ENCODE results near the gene KCNH6.

Gene KCNH6

DNA sequence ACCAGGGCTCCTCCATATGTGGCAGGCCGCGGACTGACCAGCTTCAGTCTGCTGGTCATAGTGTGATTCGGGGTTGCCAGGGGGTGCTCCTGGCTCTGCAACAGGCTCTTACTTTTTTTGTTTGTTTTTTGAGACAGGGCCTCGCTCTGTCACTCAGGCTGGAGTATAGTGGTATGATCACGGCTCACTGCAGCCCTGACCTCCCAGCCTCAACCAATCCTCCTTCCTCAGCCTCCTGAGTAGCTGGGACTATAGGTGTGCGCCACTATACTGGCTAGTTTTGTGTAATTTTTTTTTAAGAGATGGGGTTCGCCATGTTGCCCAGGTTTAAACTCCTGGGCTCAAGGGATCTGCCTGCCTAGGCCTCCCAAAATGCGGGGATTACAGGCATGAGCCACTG lies 11.8 kb upstream of the KCNH6 start:
- DNase-seq (ENCODE audit: low read depth in 2 of 2), result no peak

DNA sequence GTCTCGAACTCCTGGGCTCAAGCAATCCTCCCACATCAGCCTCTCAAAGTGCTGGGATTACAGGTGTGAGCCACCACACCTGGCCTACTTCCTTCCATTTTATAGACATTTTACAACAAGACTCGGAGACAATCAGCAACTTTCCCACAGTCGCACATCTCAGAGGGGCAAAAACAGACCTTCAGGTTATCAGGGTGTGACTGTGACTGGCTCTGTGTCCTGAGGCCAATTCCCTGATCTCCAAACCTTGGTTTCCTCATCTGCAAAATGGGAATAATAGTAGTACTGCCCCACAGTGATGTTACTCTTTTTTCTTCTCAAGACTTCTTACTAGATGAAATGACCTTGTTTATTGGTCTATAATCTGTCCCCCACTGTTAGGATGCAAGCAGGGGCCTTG lies 10.8 kb upstream of the KCNH6 start:
- DNase-seq (ENCODE audit: low read depth in 2 of 2), result no peak

DNA sequence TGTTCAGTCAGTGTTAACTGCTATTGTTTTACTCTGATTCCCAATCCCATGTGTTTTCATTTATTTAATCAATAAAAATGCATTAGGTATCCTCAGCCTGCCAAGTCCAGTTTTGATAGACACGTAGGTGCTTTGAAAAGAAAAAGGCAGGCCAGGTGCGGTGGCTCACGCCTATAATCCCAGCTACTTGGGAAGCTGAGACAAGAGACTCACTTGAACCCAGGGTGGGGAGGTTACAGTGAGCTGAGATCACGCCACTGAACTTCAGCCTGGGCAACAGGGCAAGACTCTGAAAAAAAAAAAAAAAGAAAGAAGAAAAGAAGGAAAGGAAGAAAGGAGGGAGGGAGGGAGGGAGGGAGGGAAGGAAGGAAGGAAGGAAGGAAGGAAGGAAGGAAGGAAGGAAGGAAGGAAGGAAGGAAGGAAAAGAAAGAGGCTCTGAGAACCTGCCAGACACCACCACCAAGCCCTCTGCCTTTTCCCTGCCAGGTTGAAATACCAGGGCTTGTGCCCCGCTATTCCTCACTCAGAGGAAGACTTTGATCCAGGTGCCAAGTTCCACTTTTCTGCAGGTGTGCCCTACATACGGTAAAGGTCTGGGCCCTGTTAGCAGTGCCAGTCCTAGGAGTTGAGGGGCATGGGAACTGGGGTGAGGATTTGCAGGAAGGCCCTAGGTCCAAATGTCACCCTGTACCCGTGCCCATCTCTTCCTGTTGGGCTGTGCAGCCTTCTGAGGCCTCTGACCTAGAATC lies 10.1 kb upstream of the KCNH6 start:
- DNase-seq (ENCODE audit: low read depth in 2 of 2), result no peak

- DNase-seq (ENCODE audit: low read depth in 2 of 2), result no peak
These were observed 8.7 kb upstream of the KCNH6 start for GRCh38 chr17:63514477-63514876.

GRCh38 chr17:63514974-63515373 lies 8.2 kb upstream of the KCNH6 start:
- no peak for DNase-seq (ENCODE audit: low read depth in 2 of 2)

- DNase-seq (ENCODE audit: low read depth in 2 of 2), result no peak
These were observed 7.7 kb upstream of the KCNH6 start for GRCh38 chr17:63515426-63515825.

- DNase-seq (ENCODE audit: low read depth in 2 of 2), result no peak
These were observed 6.0 kb upstream of the KCNH6 start for GRCh38 chr17:63516910-63517824.

- no peak for DNase-seq (ENCODE audit: low read depth in 2 of 2)
These were observed 5.2 kb upstream of the KCNH6 start for GRCh38 chr17:63517825-63518534.

GRCh38 chr17:63519116-63519881 lies 3.9 kb upstream of the KCNH6 start:
- DNase-seq (ENCODE audit: low read depth in 2 of 2), result no peak

- no peak for DNase-seq (ENCODE audit: low read depth in 2 of 2)
These were observed 2.9 kb upstream of the KCNH6 start for GRCh38 chr17:63519972-63520882.

GRCh38 chr17:63524051-63524450 lies 893 bp downstream of the KCNH6 start:
- no peak for DNase-seq (ENCODE audit: low read depth in 2 of 2)

GRCh38 chr17:63525190-63525946 lies 2.2 kb downstream of the KCNH6 start:
- no peak for DNase-seq (ENCODE audit: low read depth in 2 of 2)

DNA sequence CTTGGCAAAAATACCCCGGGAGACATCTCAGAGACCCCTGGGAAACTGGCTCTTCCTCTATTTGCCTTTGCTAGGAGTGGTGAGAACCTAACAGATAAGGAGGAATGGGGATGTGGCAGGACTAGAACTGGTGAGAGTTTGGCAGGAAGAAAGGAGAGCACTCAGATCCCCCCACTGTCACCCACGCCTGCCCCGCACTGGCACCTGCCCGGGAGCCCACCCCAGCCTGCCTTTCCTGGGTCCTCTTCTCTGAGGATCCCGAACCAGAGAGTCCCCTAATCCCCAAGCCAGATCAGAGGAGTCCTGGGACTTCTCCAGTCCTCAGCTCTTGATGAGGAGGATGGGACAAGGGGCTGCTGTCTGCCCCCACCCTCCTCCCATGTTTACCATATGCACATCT lies 3.7 kb downstream of the KCNH6 start:
- no peak for DNase-seq (ENCODE audit: low read depth in 2 of 2)

DNA sequence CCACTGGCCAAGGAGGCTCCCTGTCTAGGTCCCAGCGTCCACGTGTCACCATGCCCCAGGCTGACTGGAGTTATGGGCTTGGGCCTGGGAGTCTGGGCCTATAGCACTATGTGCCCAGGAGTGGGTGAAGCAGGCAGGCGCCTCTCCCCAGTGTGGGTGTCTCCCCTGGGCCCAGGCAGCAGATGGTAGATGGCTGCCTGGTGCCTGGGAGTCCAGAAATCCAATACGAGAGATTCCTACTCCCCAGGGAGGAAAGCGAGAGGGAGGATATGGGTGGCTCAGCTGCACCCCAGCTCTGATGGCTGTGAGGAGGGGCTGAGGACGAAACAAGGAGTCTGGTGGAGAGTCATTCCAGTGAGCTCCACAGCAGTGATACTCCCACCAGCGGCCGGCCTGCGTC lies 5.0 kb downstream of the KCNH6 start:
- DNase-seq (ENCODE audit: low read depth in 2 of 2), result no peak

DNA sequence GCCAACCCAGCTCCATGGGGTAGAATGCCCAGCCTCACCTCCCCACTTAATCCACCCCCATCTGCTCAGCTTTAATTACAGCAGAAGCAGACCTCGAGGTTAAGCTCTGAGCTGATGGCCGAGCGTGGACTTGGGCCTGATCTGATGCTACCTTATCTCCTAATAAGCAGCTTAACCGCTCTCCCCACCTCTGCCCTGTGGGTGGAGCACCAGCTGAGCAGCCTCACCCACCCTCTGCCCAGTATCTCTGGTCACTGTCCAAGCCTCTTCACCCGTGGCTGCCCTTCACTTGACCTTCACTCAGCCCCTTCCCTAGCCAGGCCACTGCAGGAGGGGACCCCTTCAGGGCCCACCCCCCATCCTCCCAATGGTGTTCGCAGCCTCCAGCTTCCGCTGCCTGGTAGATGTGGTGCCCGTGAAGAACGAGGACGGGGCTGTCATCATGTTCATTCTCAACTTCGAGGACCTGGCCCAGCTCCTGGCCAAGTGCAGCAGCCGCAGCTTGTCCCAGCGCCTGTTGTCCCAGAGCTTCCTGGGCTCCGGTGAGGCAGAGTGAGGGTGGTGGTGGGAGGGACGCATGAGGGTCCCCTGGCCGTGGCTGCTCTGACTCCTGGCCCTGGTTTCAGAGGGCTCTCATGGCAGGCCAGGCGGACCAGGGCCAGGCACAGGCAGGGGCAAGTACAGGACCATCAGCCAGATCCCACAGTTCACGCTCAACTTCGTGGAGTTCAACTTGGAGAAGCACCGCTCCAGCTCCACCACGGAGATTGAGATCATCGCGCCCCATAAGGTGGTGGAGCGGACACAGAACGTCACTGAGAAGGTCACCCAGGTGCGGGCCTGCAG lies 6.8 kb downstream of the KCNH6 start:
- no peak for DNase-seq (ENCODE audit: low read depth in 2 of 2)

- DNase-seq (ENCODE audit: low read depth in 2 of 2), result no peak
These were observed 7.4 kb downstream of the KCNH6 start for GRCh38 chr17:63530557-63531021.

GRCh38 chr17:63531022-63531965 lies 8.1 kb downstream of the KCNH6 start:
- DNase-seq (ENCODE audit: low read depth in 2 of 2), result no peak
